OCI-LY3 (cell line): ENCODE results near the gene MEX3D.

ENCODE experiments used
- H2AFZ ChIP-seq: fragments of 200-600, 300-600 bp; shearing (Covaris generic); 2 replicates; pipeline ENCODE4 v1.6.0; 2014; ENCODE audit warnings: antibody characterized with exemption, low read depth, low read length
- H3K27ac ChIP-seq: fragments of 200-600, 300-600 bp; sonication (generic); 2 replicates; pipeline ENCODE4 v1.5.1; 2014; ENCODE audit warnings: mild to moderate bottlenecking, low read length, moderate library complexity, mixed read lengths
- H3K27me3 ChIP-seq: fragments of 200-600, 300-600 bp; sonication (generic); 2 replicates; pipeline ENCODE4 v1.6.1; 2014; ENCODE audit warnings: low read depth, low read length, mixed read lengths
- H3K36me3 ChIP-seq: fragments of 200-600, 300-600 bp; sonication (generic); replicated peaks from 2 replicates; pipeline ENCODE3; 2014; ENCODE audit warnings: low read depth, low read length, mixed read lengths
- H3K4me1 ChIP-seq: fragments of 300-600, 200-600 bp; sonication (generic); 2 replicates; pipeline ENCODE4 v1.6.1; 2014; ENCODE audit warnings: low read length, mixed read lengths
- H3K4me2 ChIP-seq: fragments of 200-600, 300-600 bp; sonication (generic); 2 replicates; pipeline ENCODE4 v1.6.1; 2014; ENCODE audit warnings: low read length, mixed read lengths
- H3K4me3 ChIP-seq: fragments of 300-600, 200-600 bp; sonication (generic); 2 replicates; pipeline ENCODE4 v1.5.1; 2014; ENCODE audit warnings: antibody characterized with exemption, mild to moderate bottlenecking, low read length, moderate library complexity
- H3K79me2 ChIP-seq: fragments of 300-600, 200-600 bp; shearing (Covaris generic); 2 replicates; pipeline ENCODE4 v1.6.1; 2014; ENCODE audit warnings: mild to moderate bottlenecking, low read length, mixed read lengths
- H3K9ac ChIP-seq: fragments of 300-600, 200-600 bp; shearing (Covaris generic); 2 replicates; pipeline ENCODE4 v1.6.0; 2014; ENCODE audit warnings: mild to moderate bottlenecking, low read length, moderate library complexity
- H3K9me3 ChIP-seq: fragments of 200-600, 300-600 bp; shearing (Covaris generic); 2 replicates; pipeline ENCODE4 v1.6.1; 2014; ENCODE audit warnings: low read length, mixed read lengths; ENCODE audit not compliant: insufficient read depth
- H4K20me1 ChIP-seq: fragments of 200-600, 300-600 bp; sonication (generic); 2 replicates; pipeline ENCODE4 v1.6.1; 2016; ENCODE audit warnings: low read length, mixed read lengths; ENCODE audit not compliant: insufficient read depth
- EZH2phosphoT487 ChIP-seq: fragments of 200-600 bp; shearing (Covaris generic); IDR thresholded peaks from 2 replicates; pipeline ENCODE4 v1.6.1; 2018; ENCODE audit warnings: antibody characterized with exemption, mixed run types, low read depth
- TF ChIP-seq, protein P1 (sequence below): fragments of 200-600, 300-600 bp; sonication (generic); IDR thresholded peaks from 2 replicates; pipeline ENCODE4 v1.5.1; 2014; ENCODE audit warnings: antibody characterized with exemption, low read length, low read depth

The MEX3D gene

DNA sequence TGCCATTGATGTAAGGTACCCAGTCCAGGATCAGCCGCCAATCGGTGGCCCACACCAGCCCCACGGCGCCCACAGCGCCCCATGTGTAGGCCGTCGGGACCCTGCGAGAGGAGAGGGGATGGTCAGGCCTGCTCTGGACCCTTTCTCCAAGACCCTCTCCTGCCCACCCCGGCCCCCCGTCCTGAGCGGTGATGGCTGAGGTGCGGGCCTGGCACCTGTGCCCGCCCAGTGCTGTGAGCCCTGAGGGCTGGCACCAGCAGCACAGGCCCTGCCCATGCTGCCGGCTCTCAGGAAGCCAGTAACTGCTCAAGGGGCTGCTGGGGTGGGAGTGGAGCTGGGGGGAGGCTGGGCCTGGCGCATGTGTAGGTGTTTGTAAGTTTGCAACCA is 31.3 kb upstream of the MEX3D start:
- Histone ChIP-seq H3K4me2 (no peak overlapping the region), H3K9me3 (no peaks in the 10 kb centered on the region), H3K9ac (no peak overlapping the region), H3K79me2 (peaks cover 57% of the 10 kb centered on the region), H2AFZ (no peak overlapping the region), H3K36me3 (peaks cover 44% of the 10 kb centered on the region), H3K27me3 (no peaks in the 10 kb centered on the region), H3K4me3 (no peak overlapping the region), H3K4me1 (peaks cover 5% of the 10 kb centered on the region; the same call in 1 of the 2 replicates), H4K20me1 (peaks cover 19% of the 10 kb centered on the region), H3K27ac (no peak overlapping the region)
- no peak for TF ChIP-seq EZH2phosphoT487
- TF ChIP-seq, protein P1, sequence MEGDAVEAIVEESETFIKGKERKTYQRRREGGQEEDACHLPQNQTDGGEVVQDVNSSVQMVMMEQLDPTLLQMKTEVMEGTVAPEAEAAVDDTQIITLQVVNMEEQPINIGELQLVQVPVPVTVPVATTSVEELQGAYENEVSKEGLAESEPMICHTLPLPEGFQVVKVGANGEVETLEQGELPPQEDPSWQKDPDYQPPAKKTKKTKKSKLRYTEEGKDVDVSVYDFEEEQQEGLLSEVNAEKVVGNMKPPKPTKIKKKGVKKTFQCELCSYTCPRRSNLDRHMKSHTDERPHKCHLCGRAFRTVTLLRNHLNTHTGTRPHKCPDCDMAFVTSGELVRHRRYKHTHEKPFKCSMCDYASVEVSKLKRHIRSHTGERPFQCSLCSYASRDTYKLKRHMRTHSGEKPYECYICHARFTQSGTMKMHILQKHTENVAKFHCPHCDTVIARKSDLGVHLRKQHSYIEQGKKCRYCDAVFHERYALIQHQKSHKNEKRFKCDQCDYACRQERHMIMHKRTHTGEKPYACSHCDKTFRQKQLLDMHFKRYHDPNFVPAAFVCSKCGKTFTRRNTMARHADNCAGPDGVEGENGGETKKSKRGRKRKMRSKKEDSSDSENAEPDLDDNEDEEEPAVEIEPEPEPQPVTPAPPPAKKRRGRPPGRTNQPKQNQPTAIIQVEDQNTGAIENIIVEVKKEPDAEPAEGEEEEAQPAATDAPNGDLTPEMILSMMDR: no peak

DNA sequence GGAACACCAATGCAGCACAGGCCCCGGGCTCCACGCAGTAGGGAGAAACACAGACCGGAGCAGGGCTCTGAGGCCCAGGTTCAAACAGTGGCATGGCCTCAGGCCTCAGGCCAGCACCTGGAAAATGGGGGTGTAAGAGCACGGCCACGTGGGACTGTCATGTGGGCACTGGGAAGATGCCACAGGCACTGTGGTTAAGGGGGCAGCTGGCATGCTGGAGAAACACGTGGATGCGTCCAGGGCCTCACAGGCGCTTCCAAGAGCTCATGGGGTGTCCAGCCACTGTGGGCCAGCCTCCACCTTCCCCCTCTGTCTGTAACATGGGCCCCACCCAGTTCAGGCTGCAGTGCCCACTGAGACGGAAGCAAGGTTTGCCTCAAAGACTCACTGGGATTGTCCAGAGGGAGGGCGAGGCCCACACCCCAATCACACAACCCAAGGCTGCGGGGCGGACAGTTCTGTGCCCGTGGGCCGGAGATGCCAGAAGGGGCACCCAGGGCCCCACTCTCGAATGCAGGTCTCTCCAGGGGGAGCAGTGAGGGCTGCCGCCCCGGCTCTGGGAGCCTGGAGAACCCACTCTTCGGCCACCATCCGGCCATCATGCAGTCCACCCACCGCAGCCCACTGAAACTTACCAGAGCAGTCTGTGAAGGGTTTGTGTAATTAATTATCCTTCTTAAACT is 30.8 kb upstream of the MEX3D start:
- Histone ChIP-seq H3K9ac (no peak overlapping the region), H3K4me3 (no peak overlapping the region), H3K4me1 (0 out of 2 replicates have a peak, but pooled peaks cover under 1% of the 10 kb centered on the region), H4K20me1 (peaks cover 19% of the 10 kb centered on the region), H3K27me3 (no peaks in the 10 kb centered on the region), H3K36me3 (peaks cover 44% of the 10 kb centered on the region), H2AFZ (no peak overlapping the region), H3K4me2 (no peak overlapping the region), H3K9me3 (no peaks in the 10 kb centered on the region), H3K27ac (no peak overlapping the region), H3K79me2 (peaks cover 52% of the 10 kb centered on the region)
- TF ChIP-seq, protein P1: no peak
- TF ChIP-seq EZH2phosphoT487: no peak

DNA sequence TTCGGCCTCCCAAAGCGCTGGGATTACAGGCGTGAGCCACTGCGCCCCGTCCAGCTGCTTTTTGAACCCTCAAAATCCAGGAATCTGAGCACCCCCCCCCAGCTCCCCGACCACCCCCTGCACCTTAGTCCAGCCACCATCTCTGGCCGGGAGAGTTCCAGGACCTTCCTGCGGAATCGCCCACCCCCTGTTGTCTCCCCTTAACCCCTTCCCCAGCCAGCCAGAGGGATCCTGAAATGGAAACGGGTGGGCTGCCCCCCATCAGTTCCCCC is 25.3 kb upstream of the MEX3D start:
- no peak overlapping the region for H3K27ac ChIP-seq
- peaks cover 10% of the 10 kb centered on the region for H3K4me1 ChIP-seq
- H3K4me2 ChIP-seq: peak overlapping the region; percentile 92
- peaks cover 38% of the 10 kb centered on the region for H3K79me2 ChIP-seq
- peaks cover 8% of the 10 kb centered on the region; the same call in 1 of the 2 replicates for H4K20me1 ChIP-seq
- no peak overlapping the region for H2AFZ ChIP-seq
- no peaks in the 10 kb centered on the region for H3K27me3 ChIP-seq
- no peaks in the 10 kb centered on the region for H3K9me3 ChIP-seq
- peaks cover 17% of the 10 kb centered on the region for H3K36me3 ChIP-seq
- H3K9ac ChIP-seq: peak overlapping the region; percentile 79
- no peak for TF ChIP-seq EZH2phosphoT487
- TF ChIP-seq, protein P1: no peak
- H3K4me3 ChIP-seq: peak overlapping the region; percentile 82

DNA sequence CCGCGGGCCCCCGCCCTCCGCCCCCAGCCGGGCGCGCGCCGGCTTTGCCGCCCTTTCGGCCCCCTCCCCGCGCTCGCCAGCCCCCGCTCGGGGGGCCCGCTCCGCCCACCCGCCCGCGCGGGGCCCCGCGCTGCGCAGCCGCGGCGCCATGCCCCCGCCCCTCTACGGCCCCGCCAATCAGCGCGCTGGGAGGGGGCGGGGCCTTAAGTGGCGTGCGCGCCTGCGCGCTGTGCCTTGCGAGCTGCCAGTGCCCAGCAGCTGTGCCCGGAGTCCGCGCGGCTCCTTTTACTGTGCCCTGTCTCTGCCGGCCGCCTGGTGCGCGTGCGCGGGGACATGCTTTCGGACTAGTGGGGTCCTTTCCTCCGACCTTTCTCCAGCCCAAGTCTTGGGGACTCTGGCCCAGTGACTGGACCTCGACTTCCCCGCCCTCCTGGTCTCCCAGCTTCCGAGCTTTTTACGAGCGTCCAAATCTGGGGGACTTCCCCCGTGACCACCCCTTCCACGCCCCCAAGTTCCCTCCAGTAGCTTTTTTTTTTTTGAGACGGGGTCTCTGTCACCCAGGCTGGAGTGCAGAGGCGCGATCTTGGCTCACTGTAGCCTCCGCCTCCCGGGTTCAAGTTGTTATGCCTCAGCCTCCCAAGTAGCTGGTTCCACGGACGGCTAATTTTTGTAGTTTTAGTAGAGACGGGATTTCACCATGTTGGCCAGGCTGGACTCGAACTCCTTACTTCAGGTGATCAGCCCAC is 24.8 kb upstream of the MEX3D start, which contains the start of gene MBD3:
Gene MBD3, minus strand, starts transcription at position 111 of the 746 bp plus-strand sequence. CDS start 234 bp downstream, outside the sequence.
- Histone ChIP-seq H3K4me3 (peak within 1 kb of the TSS; percentile 97), H3K4me1 (peaks cover 10% of the 10 kb centered on the region), H3K27me3 (no peaks in the 10 kb centered on the region), H2AFZ (0 out of 2 replicates have a peak within 1 kb of the TSS, but pooled peaks have one; percentile 47), H3K9me3 (no peaks in the 10 kb centered on the region), H3K36me3 (peaks cover 15% of the 10 kb centered on the region), H3K79me2 (peaks cover 43% of the 10 kb centered on the region), H4K20me1 (peaks cover 8% of the 10 kb centered on the region; the same call in 1 of the 2 replicates), H3K9ac (peak within 1 kb of the TSS; percentile 99), H3K4me2 (peak within 1 kb of the TSS; percentile 92), H3K27ac (peak within 1 kb of the TSS; percentile 87)
- no peak for TF ChIP-seq EZH2phosphoT487
- TF ChIP-seq, protein P1: no peak
